NCI-H2227 (cell line): ENCODE results near the gene PALM3.

ENCODE experiments used
- DNase-seq: peaks from one replicate; lab custom pipeline; 2025; ENCODE audit not compliant: unreplicated experiment; lab: John Stamatoyannopoulos, UW

Gene PALM3

GRCh38 chr19:14061751-14062557 lies at the start of gene PALM3:
Gene PALM3, minus strand, starts transcription at chr19:14062076. Its CDS starts 96 bp downstream, at chr19:14061980.
- no peak for DNase-seq

- no peak for DNase-seq
Observed at GRCh38 chr19:14111486-14111885, 49.6 kb upstream of the PALM3 start.

GRCh38 chr19:14110650-14111049 lies 48.8 kb upstream of the PALM3 start:
- no peak for DNase-seq

GRCh38 chr19:14107581-14108461 lies 45.9 kb upstream of the PALM3 start:
- DNase-seq = no peak

- no peak for DNase-seq
Observed at GRCh38 chr19:14106840-14107239, 45.0 kb upstream of the PALM3 start.

- DNase-seq = no peak
Observed at GRCh38 chr19:14105680-14106079, 43.8 kb upstream of the PALM3 start.

GRCh38 chr19:14103310-14103709 lies 41.4 kb upstream of the PALM3 start:
- no peak for DNase-seq

GRCh38 chr19:14102756-14103155 lies 40.9 kb upstream of the PALM3 start:
- DNase-seq = no peak

GRCh38 chr19:14102102-14102696 lies 40.3 kb upstream of the PALM3 start:
- no peak for DNase-seq

GRCh38 chr19:14101003-14101545 lies 39.2 kb upstream of the PALM3 start:
- no peak for DNase-seq

GRCh38 chr19:14097532-14098151 lies 35.8 kb upstream of the PALM3 start:
- DNase-seq = no peak

- no peak for DNase-seq
Observed at GRCh38 chr19:14096272-14096992, 34.6 kb upstream of the PALM3 start.

- DNase-seq = no peak
Observed at GRCh38 chr19:14094854-14095253, 33.0 kb upstream of the PALM3 start.

GRCh38 chr19:14093117-14093823 lies 31.4 kb upstream of the PALM3 start:
- DNase-seq = no peak

- peak; percentile 46 for DNase-seq
Observed at GRCh38 chr19:14091813-14092462, 30.1 kb upstream of the PALM3 start.

- DNase-seq = peak; percentile 69
Observed at GRCh38 chr19:14091081-14091812, 29.4 kb upstream of the PALM3 start.

- peak; percentile 89 for DNase-seq
Observed at GRCh38 chr19:14090509-14091080, 28.7 kb upstream of the PALM3 start, which contains the start of gene SAMD1. Gene SAMD1, minus strand, starts transcription at chr19:14090751.
